ENCODE data around the gene ZIC2.

The ZIC2 gene

GRCh38 chr13:99985886-99986527, 4.4 kb downstream of the ZIC2 start:
- Mint-ChIP-seq H3K27me3 (ENCODE audit: low read depth, poor library complexity) (peaks cover 84% of the 10 kb centered on the region), H3K4me3 (peak overlapping the region; percentile 75), H3K4me1 (peaks cover 69% of the 10 kb centered on the region), H3K27ac (no peak overlapping the region), H3K36me3 (ENCODE audit: low read depth) (peaks cover 6% of the 10 kb centered on the region), H3K9me3 (no peaks in the 10 kb centered on the region)
- DNase-seq = no peak
- no peak for TF ChIP-seq CTCF (IDR thresholded peaks at IDR 0.05)

- H3K4me3 Mint-ChIP-seq = peak overlapping the region; percentile 48
- H3K9me3 Mint-ChIP-seq = no peaks in the 10 kb centered on the region
- H3K27ac Mint-ChIP-seq = no peak overlapping the region
- H3K36me3 Mint-ChIP-seq (ENCODE audit: low read depth) = peaks cover 6% of the 10 kb centered on the region
- peak; percentile 26 for DNase-seq
- peaks cover 91% of the 10 kb centered on the region for H3K27me3 Mint-ChIP-seq (ENCODE audit: low read depth, poor library complexity)
- TF ChIP-seq CTCF (IDR thresholded peaks at IDR 0.05) = no peak
- H3K4me1 Mint-ChIP-seq = peaks cover 76% of the 10 kb centered on the region
Observed at GRCh38 chr13:99986741-99987140, 5.2 kb downstream of the ZIC2 start.

GRCh38 chr13:99987154-99988019, 5.8 kb downstream of the ZIC2 start:
- Mint-ChIP-seq H3K36me3 (ENCODE audit: low read depth) (peaks cover 6% of the 10 kb centered on the region), H3K9me3 (no peaks in the 10 kb centered on the region), H3K4me3 (peak overlapping the region; percentile 48), H3K4me1 (peaks cover 82% of the 10 kb centered on the region), H3K27me3 (ENCODE audit: low read depth, poor library complexity) (peaks cover 98% of the 10 kb centered on the region), H3K27ac (peak overlapping the region; percentile 48)
- DNase-seq = peak; percentile 53
- TF ChIP-seq CTCF (IDR thresholded peaks at IDR 0.05) = no peak

GRCh38 chr13:99988529-99989275, 7.1 kb downstream of the ZIC2 start:
- Mint-ChIP-seq H3K27me3 (ENCODE audit: low read depth, poor library complexity) (peaks cover 98% of the 10 kb centered on the region), H3K4me3 (peak overlapping the region; percentile 55), H3K36me3 (ENCODE audit: low read depth) (peaks cover 6% of the 10 kb centered on the region), H3K27ac (no peak overlapping the region), H3K9me3 (no peaks in the 10 kb centered on the region), H3K4me1 (peaks cover 81% of the 10 kb centered on the region)
- no peak for TF ChIP-seq CTCF (IDR thresholded peaks at IDR 0.05)
- DNase-seq = peak; percentile 31

- DNase-seq = peak; percentile 27
- peaks cover 78% of the 10 kb centered on the region for H3K4me1 Mint-ChIP-seq
- H3K27ac Mint-ChIP-seq = no peak overlapping the region
- peak overlapping the region; percentile 55 for H3K4me3 Mint-ChIP-seq
- peaks cover 98% of the 10 kb centered on the region for H3K27me3 Mint-ChIP-seq (ENCODE audit: low read depth, poor library complexity)
- H3K9me3 Mint-ChIP-seq = no peaks in the 10 kb centered on the region
- H3K36me3 Mint-ChIP-seq (ENCODE audit: low read depth) = peaks cover 6% of the 10 kb centered on the region
- TF ChIP-seq CTCF (IDR thresholded peaks at IDR 0.05) = no peak
Observed at GRCh38 chr13:99989276-99990125, 7.9 kb downstream of the ZIC2 start.
